Heart right ventricle (tissue), 16 donors: ENCODE data around the gene SEPTIN10. TPM values are rescaled to one million over a fixed set of nuclear protein-coding genes. Genes with fewer than 3 reads are reported as not detected.
A peak's percentile ranks its signal among the peaks of the same experiment; 100 is the strongest.

Experiments
- ATAC-seq, 8 donors: fragments of 200-7000 bp; cut with Tn5 transposase; one replicate each; pipeline ENCODE4 v1.9.1; 2020; ENCODE audit warnings: mild to moderate bottlenecking in 8 of 8, moderate library complexity in 8 of 8, moderate number of reproducible peaks in 1 of 8
- DNase-seq, 2 donors: peaks; one replicate each; pipeline ENCODE4 v3.0.0-alpha.2; 2020
- H3K27ac ChIP-seq, 10 donors: fragments of 200-600 bp; sonication (generic) in 2 of 10; one replicate each; pipeline versions ENCODE4 v1.5.0 to v1.8.0; 2020 to 2022; ENCODE audit warnings: mild to moderate bottlenecking in 3 of 10
- H3K27me3 ChIP-seq, 7 donors: fragments of 200-600 bp; one replicate each; pipeline ENCODE4 v1.8.0; 2021 to 2022; ENCODE audit warnings: mild to moderate bottlenecking in 2 of 7
- H3K36me3 ChIP-seq, 9 donors: fragments of 200-600 bp; sonication (generic) in 1 of 9; one replicate each; pipeline versions ENCODE4 v1.5.0 to v1.8.0; 2020 to 2022; ENCODE audit warnings: mild to moderate bottlenecking in 2 of 9
- H3K4me1 ChIP-seq, 9 donors: fragments of 200-600 bp; sonication (generic) in 1 of 9; one replicate each; pipeline versions ENCODE4 v1.5.0 to v1.8.0; 2020 to 2022; ENCODE audit warnings: mild to moderate bottlenecking in 4 of 9
- H3K4me3 ChIP-seq, 10 donors: fragments of 200-600 bp; sonication (generic) in 2 of 10; one replicate each; pipeline versions ENCODE4 v1.5.0 to v1.8.0; 2020 to 2022; ENCODE audit warnings: mild to moderate bottlenecking in 7 of 10, moderate library complexity in 2 of 10
- H3K9me3 ChIP-seq, 11 donors: fragments of 200-600 bp in 10 of 11; sonication (generic) in 2 of 11; one replicate each; pipeline versions ENCODE4 v1.5.0 to v1.8.0; 2013 to 2022; ENCODE audit warnings: mild to moderate bottlenecking in 2 of 11, control low read depth in 1 of 11, moderate library complexity in 1 of 11
- WGBS, 2 donors: extraction: QIAGEN DNeasy Blood & Tissue Kit; methylation state at CpG; one replicate each; pipeline ENCODE4 v1.1.7; 2013; ENCODE audit warnings: inconsistent platforms in 1 of 2; 5-methylcytosine and 5-hydroxymethylcytosine counted together
- intact Hi-C, 10 donors: fragments of 100-400 bp; cut with DNase I; formaldehyde crosslinking; loops; one replicate each; pipeline versions ENCODE4 v1.11.1 to v1.14.2; 2022
- polyA plus RNA-seq, 2 donors: library from polyadenylated mRNA; stranded (reverse); fragments of 200-250 nt; gene quantifications; one replicate each; pipeline ENCODE4 v1.2.3, GENCODE V29; 2013
- total RNA-seq, 10 donors: library from RNA; stranded (reverse); fragmentation: NEBNext Ultra II Directional in 3 of 10; extraction: Animal tissue kit (Norgen Biotek cat#: 25700) in 3 of 10; gene quantifications; one replicate each; pipeline versions ENCODE4 v1.2.1 to v1.2.4, GENCODE V29; 2021 to 2023
- TF ChIP-seq, protein P1 (sequence below), 9 donors: fragments of 200-600 bp; sonication (generic) in 2 of 9; IDR thresholded peaks; one replicate each; pipeline versions ENCODE4 v1.5.0 to v1.8.0; 2021 to 2022; ENCODE audit warnings: antibody characterized with exemption in 9 of 9, mild to moderate bottlenecking in 5 of 9, moderate library complexity in 1 of 9
- donor health status: Arrhythmogenic right ventricular cardiomyopathy.
- donor health status: ischemic (EF 13 %, LVEDD 7.1; RV severe dilation, severe dysfunction).
- donor health status: healthy with polysubstance abuse.
- donor health status: DM: no; HTN: yes; CAD: no.
- donor health status: DM: no; HTN: no; CAD: no.
- donor health status: ischemic (EF 25% LVEDD 6.9; RV normal size, moderate dysfunction).
- donor health status: ischemic (EF 25% LVEDD 5.7; RV mildly dilated, moderate dysfunction).
- donor health status: healthy.
- donor health status: DM: yes; HTN: yes; CAD: no.
- donor health status: Ischemic cardiomyopathy.
- donor health status: ischemic (EF 35%, LVEDD 5.7; RV mildly dilated, moderate dysfunction).
- donor health status: nonischemic (EF 11% LVEDD 7.7; RV severe dilation, severe dysfunction).
- donor health status: DM: yes; HTN: yes; CAD: no.
- donor health status: PGD.
- donor health status: ischemic (EF 29% LVEDD 5.4; RV normal size, mild dysfunction).
- donor health status: nonischemic (EF 23%, LVEDD 6.1; RV moderate dilation, normal function).

SEPTIN10 gene
- total and polyA plus RNA-seq, 12 donors: 20.9 to 61.0 (median 50.1) TPM

DNA sequence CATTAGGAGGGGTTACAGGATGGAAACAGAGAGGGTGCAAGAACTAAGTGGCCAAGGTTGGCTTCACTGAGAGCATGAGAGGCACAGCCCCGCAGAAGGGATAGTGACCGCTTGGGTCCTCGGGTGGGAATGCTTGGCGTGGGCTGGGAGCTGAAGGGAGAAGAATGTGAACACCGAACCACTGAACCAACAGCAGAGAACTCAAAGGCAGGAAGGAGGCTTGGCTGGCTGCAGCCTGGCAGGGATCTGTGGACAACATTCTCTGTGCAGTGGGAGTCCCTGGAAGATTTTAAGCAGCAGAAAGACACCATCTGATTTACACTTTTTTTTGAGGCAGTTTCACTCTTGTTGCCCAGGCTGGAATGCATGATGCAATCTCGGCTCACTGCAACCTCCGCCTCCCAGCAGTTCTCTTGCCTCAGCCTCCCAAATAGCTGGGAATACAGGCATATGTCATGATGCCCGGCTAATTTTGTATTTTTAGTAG is 34.3 kb upstream of the SEPTIN10 start:
- Histone ChIP-seq H3K27me3 (peaks cover 0 to 3% (median 0%) of the 10 kb centered on the region in 7 donors), H3K36me3 (no peaks in the 10 kb centered on the region), H3K4me3 (no peak overlapping the region), H3K9me3 (no peaks in the 10 kb centered on the region), H3K27ac (no peak overlapping the region), H3K4me1 (peaks cover 0 to 16% (median 11%) of the 10 kb centered on the region in 9 donors)
- TF ChIP-seq, protein P1, sequence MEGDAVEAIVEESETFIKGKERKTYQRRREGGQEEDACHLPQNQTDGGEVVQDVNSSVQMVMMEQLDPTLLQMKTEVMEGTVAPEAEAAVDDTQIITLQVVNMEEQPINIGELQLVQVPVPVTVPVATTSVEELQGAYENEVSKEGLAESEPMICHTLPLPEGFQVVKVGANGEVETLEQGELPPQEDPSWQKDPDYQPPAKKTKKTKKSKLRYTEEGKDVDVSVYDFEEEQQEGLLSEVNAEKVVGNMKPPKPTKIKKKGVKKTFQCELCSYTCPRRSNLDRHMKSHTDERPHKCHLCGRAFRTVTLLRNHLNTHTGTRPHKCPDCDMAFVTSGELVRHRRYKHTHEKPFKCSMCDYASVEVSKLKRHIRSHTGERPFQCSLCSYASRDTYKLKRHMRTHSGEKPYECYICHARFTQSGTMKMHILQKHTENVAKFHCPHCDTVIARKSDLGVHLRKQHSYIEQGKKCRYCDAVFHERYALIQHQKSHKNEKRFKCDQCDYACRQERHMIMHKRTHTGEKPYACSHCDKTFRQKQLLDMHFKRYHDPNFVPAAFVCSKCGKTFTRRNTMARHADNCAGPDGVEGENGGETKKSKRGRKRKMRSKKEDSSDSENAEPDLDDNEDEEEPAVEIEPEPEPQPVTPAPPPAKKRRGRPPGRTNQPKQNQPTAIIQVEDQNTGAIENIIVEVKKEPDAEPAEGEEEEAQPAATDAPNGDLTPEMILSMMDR (IDR thresholded peaks at IDR 0.05): no peak
- ATAC-seq (no peak), DNase-seq (no peak)
- WGBS, 2 donors: 87 to 89% methylated on average over 8 of the region's 8 CpGs
- intact Hi-C loops: no loop called here

GRCh38 chr2:109647636-109648035 is 33.9 kb upstream of the SEPTIN10 start:
- Histone ChIP-seq H3K4me1 (peaks cover 0 to 16% (median 11%) of the 10 kb centered on the region in 9 donors), H3K27me3 (peaks cover 0 to 3% (median 0%) of the 10 kb centered on the region in 7 donors), H3K9me3 (no peaks in the 10 kb centered on the region), H3K36me3 (no peaks in the 10 kb centered on the region), H3K27ac (no peak overlapping the region), H3K4me3 (no peak overlapping the region)
- DNase-seq (no peak), ATAC-seq (no peak)
- 97 to 99% methylated on average over 7 of the region's 7 CpGs for WGBS, 2 donors
- TF ChIP-seq, protein P1 (IDR thresholded peaks at IDR 0.05): no peak
- intact Hi-C loops: no loop called here

DNA sequence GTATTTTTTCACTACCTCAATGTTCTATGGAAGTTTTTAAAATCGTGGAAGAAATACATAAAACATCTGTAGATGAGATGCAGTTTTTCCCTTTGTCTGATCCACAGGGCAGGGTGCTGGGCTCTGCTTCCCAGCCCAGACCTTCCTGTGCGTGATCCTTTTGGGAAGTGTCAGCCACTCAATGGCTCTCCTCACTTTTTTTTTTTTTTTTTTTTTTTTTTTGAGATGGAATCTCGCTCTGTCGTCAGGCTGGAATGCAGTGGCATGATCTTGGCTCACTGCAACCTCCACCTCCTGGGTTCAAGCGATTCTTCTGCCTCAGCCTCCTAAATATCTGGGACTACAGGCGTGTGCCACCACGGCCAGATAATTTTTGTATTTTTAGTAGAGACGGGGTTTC is 33.2 kb upstream of the SEPTIN10 start:
- Histone ChIP-seq H3K27me3 (peaks cover 0 to 3% (median 0%) of the 10 kb centered on the region in 7 donors), H3K4me1 (peaks cover 0 to 16% (median 11%) of the 10 kb centered on the region in 9 donors), H3K9me3 (no peaks in the 10 kb centered on the region), H3K36me3 (no peaks in the 10 kb centered on the region), H3K4me3 (no peak overlapping the region), H3K27ac (no peak overlapping the region)
- intact Hi-C loops: no loop called here
- DNase-seq (no peak), ATAC-seq (no peak)
- 87% methylated on average over 8 of the region's 8 CpGs for WGBS, 2 donors
- TF ChIP-seq, protein P1 (IDR thresholded peaks at IDR 0.05): no peak

- no peaks in the 10 kb centered on the region for H3K27me3 ChIP-seq
These were observed 31.8 kb upstream of the SEPTIN10 start for GRCh38 chr2:109645412-109646184.

More at GRCh38 chr2:109645412-109646184, 31.8 kb upstream of the SEPTIN10 start:
- peak overlapping the region in 1 of 10 donors; percentile 19 for H3K27ac ChIP-seq
- intact Hi-C loops: no loop called here
- no peak for ATAC-seq
- WGBS, 2 donors: 91 to 96% methylated on average over 14 of the region's 14 CpGs
- no peak for DNase-seq
- peaks cover 0 to 16% (median 11%) of the 10 kb centered on the region in 9 donors for H3K4me1 ChIP-seq
- H3K4me3 ChIP-seq: no peak overlapping the region
- H3K9me3 ChIP-seq: no peaks in the 10 kb centered on the region
- TF ChIP-seq, protein P1 (IDR thresholded peaks at IDR 0.05): no peak
- H3K36me3 ChIP-seq: no peaks in the 10 kb centered on the region
